C4-2B (cell line): ENCODE results near the gene NFKB2.

Experiments
- ZFX ChIP-seq: fragments of 450-650 bp; IDR thresholded peaks from 2 replicates; pipeline ENCODE4 v1.6.1; 2017
- TF ChIP-seq, protein P1 (sequence below): fragments of 450-650 bp; conservative IDR thresholded peaks from 2 replicates; pipeline ENCODE4 v1.5.1; 2017; ENCODE audit warnings: mild to moderate bottlenecking

DNA sequence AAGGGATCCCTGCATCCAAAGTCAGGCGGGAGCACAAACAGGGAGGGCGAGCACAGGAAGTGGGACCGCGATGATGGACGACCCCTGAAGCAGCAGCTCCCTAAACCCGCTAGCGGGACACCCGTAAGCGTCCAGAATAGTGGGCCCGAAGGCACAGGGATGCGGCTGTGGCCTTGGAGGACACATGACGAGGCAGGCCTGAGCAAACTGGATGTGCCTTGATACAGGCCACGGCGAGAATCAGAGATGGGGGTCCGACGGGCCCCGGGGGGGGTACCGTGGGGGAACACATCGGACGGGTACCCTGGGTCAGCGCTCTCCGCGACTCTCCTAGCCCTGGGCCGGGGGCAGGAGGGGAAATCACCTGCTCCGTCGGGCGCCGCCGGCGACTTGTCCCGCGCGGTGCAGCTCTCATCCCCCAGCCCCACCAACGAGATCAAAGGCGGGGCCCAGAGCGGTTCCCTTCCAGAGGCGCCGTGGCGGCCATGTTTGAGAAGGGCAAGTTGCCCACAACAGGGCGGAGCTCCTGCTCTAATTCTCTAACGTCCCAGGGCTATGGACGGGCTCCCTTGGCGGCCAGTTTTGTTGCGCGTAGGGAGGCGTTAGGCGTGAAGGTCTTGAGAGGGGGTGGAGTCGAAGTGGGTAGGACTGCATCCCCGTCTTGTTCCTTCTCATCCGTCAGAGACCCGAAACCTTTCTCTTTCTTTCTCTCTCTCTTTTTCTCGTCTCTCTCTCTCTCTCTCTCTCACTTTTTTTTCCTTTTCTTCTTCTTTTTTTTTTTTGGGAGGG lies 36.9 kb downstream of the NFKB2 start, which contains the start of gene CUEDC2:
- TF ChIP-seq, protein P1, sequence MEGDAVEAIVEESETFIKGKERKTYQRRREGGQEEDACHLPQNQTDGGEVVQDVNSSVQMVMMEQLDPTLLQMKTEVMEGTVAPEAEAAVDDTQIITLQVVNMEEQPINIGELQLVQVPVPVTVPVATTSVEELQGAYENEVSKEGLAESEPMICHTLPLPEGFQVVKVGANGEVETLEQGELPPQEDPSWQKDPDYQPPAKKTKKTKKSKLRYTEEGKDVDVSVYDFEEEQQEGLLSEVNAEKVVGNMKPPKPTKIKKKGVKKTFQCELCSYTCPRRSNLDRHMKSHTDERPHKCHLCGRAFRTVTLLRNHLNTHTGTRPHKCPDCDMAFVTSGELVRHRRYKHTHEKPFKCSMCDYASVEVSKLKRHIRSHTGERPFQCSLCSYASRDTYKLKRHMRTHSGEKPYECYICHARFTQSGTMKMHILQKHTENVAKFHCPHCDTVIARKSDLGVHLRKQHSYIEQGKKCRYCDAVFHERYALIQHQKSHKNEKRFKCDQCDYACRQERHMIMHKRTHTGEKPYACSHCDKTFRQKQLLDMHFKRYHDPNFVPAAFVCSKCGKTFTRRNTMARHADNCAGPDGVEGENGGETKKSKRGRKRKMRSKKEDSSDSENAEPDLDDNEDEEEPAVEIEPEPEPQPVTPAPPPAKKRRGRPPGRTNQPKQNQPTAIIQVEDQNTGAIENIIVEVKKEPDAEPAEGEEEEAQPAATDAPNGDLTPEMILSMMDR: no peak
- peak; percentile 88; the same call in 1 of the 2 replicates for TF ChIP-seq ZFX
